Lung (tissue), 12 donors: ENCODE measurements around the gene SLC6A8. TPM values are rescaled to one million over a fixed set of nuclear protein-coding genes. Genes with fewer than 3 reads are reported as not detected.

Source experiments
- ATAC-seq: fragments of 200-7000 bp; cut with Tn5 transposase; one replicate; pipeline ENCODE4 v1.9.1; 2020; ENCODE audit warnings: moderate number of reproducible peaks; ENCODE audit not compliant: insufficient read depth, low FRiP score
- DNase-seq, 3 donors: peaks; one replicate each; pipeline ENCODE4 v3.0.0-alpha.2; 2013 to 2017
- H3K27ac ChIP-seq, 2 donors: one replicate each; pipeline ENCODE4 v1.5.1; 2013; ENCODE audit warnings: mild to moderate bottlenecking in 2 of 2, moderate library complexity in 2 of 2, control low read depth in 1 of 2, inconsistent platforms in 1 of 2, low read depth in 1 of 2, low read length in 1 of 2
- H3K27me3 ChIP-seq, 3 donors: one replicate each; pipeline ENCODE4 v1.5.1; 2013; ENCODE audit warnings: low read length in 2 of 3; ENCODE audit not compliant: control insufficient read depth in 3 of 3, insufficient read depth in 3 of 3
- H3K36me3 ChIP-seq, 4 donors: one replicate each; pipeline ENCODE4 v1.5.1; 2013; ENCODE audit warnings: low read length in 4 of 4, mild to moderate bottlenecking in 1 of 4, moderate library complexity in 1 of 4; ENCODE audit not compliant: control insufficient read depth in 4 of 4, insufficient read depth in 4 of 4
- H3K4me1 ChIP-seq, 5 donors: one replicate each; pipeline ENCODE4 v1.5.1; 2013; ENCODE audit warnings: low read length in 5 of 5, mild to moderate bottlenecking in 2 of 5, moderate library complexity in 1 of 5; ENCODE audit not compliant: control insufficient read depth in 5 of 5, insufficient read depth in 5 of 5
- H3K4me3 ChIP-seq: one replicate; pipeline ENCODE4 v1.5.1; 2013; ENCODE audit warnings: mild to moderate bottlenecking, control low read depth, moderate library complexity
- H3K9ac ChIP-seq, 2 donors: one replicate each; pipeline ENCODE4 v1.5.1; 2013; ENCODE audit warnings: low read length in 2 of 2, control low read depth in 1 of 2; ENCODE audit not compliant: insufficient read depth in 1 of 2
- H3K9me3 ChIP-seq, 4 donors: one replicate each; pipeline ENCODE4 v1.5.1; 2013; ENCODE audit warnings: low read length in 3 of 4, mild to moderate bottlenecking in 1 of 4, moderate library complexity in 1 of 4; ENCODE audit not compliant: control insufficient read depth in 4 of 4, insufficient read depth in 3 of 4
- CTCF ChIP-seq: IDR thresholded peaks from 2 replicates; pipeline ENCODE4 v1.5.1; 2012; ENCODE audit warnings: mild to moderate bottlenecking; ENCODE audit errors: control extremely low read depth, extremely low read depth
- WGBS, 2 donors: extraction: QIAGEN DNeasy Blood & Tissue Kit; methylation state at CpG; one replicate each; pipeline ENCODE4 v1.1.7; 2013; 5-methylcytosine and 5-hydroxymethylcytosine counted together
- polyA plus RNA-seq, 2 donors: library from polyadenylated mRNA; stranded (reverse); fragments of 200-250 nt; gene quantifications; one replicate each; pipeline ENCODE4 v1.2.1, GENCODE V29; 2013
- total RNA-seq, 2 donors: library from RNA; depleted of rRNA in 1 of 2; stranded (reverse); fragments of >200 nt in 1 of 2; gene quantifications; one replicate each; pipeline ENCODE4 v1.2.1, GENCODE V29; 2014 to 2021
- donor health status: control.
- donor health status: control.
- donor health status: Bipolar disorder and iron deficiency.
- donor health status: healthy.
- donor health status: DM: yes; HTN: yes; CAD: no.

Gene SLC6A8
- total and polyA plus RNA-seq, 4 donors, result 5.3 to 21.5 (median 9.9) TPM

DNA sequence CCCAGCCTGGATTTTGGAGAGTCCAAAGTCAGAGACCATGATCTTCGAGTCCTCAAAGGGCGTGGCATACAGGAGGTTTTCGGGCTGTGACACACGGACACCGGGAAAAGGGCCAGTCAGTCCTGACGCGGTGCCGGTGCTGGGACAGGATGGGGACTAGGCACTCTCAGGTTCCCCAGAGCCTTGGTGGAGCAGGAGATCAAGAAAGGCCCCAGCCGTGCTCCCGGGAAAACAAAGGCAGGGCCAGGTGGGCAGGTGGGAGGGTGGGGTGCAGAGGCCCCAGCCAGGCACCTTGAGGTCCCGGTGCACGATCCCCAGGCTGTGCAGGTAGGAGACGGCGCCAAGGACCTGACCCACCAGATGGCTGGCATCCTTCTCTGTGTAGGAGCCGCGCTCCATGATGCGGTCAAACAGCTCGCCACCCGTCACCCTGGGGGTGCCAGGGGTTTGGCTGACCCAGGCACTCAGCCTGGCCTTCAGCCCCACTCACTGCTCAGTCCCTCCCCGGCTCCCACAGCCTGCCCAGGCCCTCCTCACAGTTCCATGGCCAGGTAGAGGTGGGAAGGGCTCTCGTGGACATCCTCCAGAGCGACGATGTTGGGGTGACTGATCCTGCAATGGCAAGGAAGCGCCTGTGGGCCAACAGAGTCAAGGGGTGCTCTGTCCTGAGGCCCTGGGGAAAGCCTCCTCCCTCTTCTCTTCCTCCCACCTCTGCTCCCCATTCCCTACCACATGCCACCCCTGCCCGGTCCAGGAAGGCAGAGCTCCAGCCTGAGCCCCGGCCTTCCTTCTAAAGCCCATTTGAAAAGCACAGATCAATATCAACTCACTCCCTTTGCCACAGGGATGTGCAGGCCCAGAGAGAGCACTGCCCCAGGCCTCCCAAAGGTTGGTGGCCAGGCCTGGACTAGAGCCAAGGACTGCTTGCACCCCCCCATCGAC lies 15.9 kb upstream of the SLC6A8 start:
- peaks cover 8 to 18% (median 16%) of the 10 kb centered on the region in 3 donors for H3K27me3 ChIP-seq
- no peak for TF ChIP-seq CTCF
- H3K4me1 ChIP-seq, result no peaks in the 10 kb centered on the region
- H3K9me3 ChIP-seq, result peaks cover 0 to 11% (median 0%) of the 10 kb centered on the region in 4 donors
- no peak for ATAC-seq
- 88 to 98% methylated on average over 11 to 27 of the region's 27 CpGs for WGBS, 2 donors
- H3K4me3 ChIP-seq, result no peak overlapping the region
- no peak overlapping the region for H3K9ac ChIP-seq
- DNase-seq, result no peak
- no peak overlapping the region for H3K27ac ChIP-seq
- H3K36me3 ChIP-seq, result no peaks in the 10 kb centered on the region

- 51 to 61% methylated on average over 34 to 53 of the region's 53 CpGs for WGBS, 2 donors
- no peak for ATAC-seq
- H3K36me3 ChIP-seq, result no peaks in the 10 kb centered on the region
Observed at GRCh38 chrX:153672531-153673427, 14.9 kb upstream of the SLC6A8 start.

More at GRCh38 chrX:153672531-153673427, 14.9 kb upstream of the SLC6A8 start:
- TF ChIP-seq CTCF, result no peak
- Histone ChIP-seq H3K4me1 (no peaks in the 10 kb centered on the region), H3K9me3 (peaks cover 0 to 11% (median 0%) of the 10 kb centered on the region in 4 donors), H3K4me3 (no peak overlapping the region), H3K9ac (no peak overlapping the region), H3K27me3 (peaks cover 8 to 18% (median 16%) of the 10 kb centered on the region in 3 donors), H3K27ac (no peak overlapping the region)
- DNase-seq, result no peak
